ENCODE results near the gene SCAF1.

- TF ChIP-seq CTCF (IDR thresholded peaks at IDR 0.05): no peak
- TF ChIP-seq POLR2A (IDR thresholded peaks at IDR 0.05): no peak
These were observed 11.4 kb downstream of the SCAF1 start for GRCh38 chr19:49653466-49653806.
